ENCODE measurements around the gene ZBTB21.

Gene ZBTB21

GRCh38 chr21:41987310-41987709 lies 22.9 kb downstream of the ZBTB21 start:
- no peak for DNase-seq

GRCh38 chr21:41985662-41986416 lies 24.3 kb downstream of the ZBTB21 start:
- no peak for DNase-seq

GRCh38 chr21:41983229-41983628 lies 26.9 kb downstream of the ZBTB21 start:
- no peak for DNase-seq

- DNase-seq: no peak
Observed at GRCh38 chr21:41980561-41980960, 29.6 kb downstream of the ZBTB21 start.

GRCh38 chr21:41979751-41980369 lies 30.3 kb downstream of the ZBTB21 start:
- no peak for DNase-seq

- no peak for DNase-seq
Observed at GRCh38 chr21:41979335-41979734, 30.8 kb downstream of the ZBTB21 start.

GRCh38 chr21:41977034-41977950 lies 32.9 kb downstream of the ZBTB21 start:
- no peak for DNase-seq

- no peak for DNase-seq
Observed at GRCh38 chr21:41976611-41977010, 33.5 kb downstream of the ZBTB21 start.

- DNase-seq: no peak
Observed at GRCh38 chr21:41975391-41976272, 34.5 kb downstream of the ZBTB21 start.

- no peak for DNase-seq
Observed at GRCh38 chr21:41974752-41975053, 35.5 kb downstream of the ZBTB21 start.

GRCh38 chr21:41973861-41974751 lies 36.1 kb downstream of the ZBTB21 start:
- DNase-seq: no peak

GRCh38 chr21:41973427-41973831 lies 36.7 kb downstream of the ZBTB21 start:
- no peak for DNase-seq

GRCh38 chr21:41972511-41973205 lies 37.5 kb downstream of the ZBTB21 start:
- DNase-seq: no peak

- no peak for DNase-seq
Observed at GRCh38 chr21:41971891-41972290, 38.3 kb downstream of the ZBTB21 start.

GRCh38 chr21:41970751-41971653 lies 39.2 kb downstream of the ZBTB21 start:
- DNase-seq: no peak

- no peak for DNase-seq
Observed at GRCh38 chr21:41970106-41970391, 40.1 kb downstream of the ZBTB21 start.

- DNase-seq: no peak
Observed at GRCh38 chr21:41967708-41968107, 42.5 kb downstream of the ZBTB21 start.

- DNase-seq: no peak
Observed at GRCh38 chr21:41966872-41967621, 43.1 kb downstream of the ZBTB21 start.
